Activated CD4-positive, alpha-beta T cell treated with anti-CD3 and anti-CD28 coated beads, Interleukin-2, Interleukin-4, amounts not matched to agents 100 ng/mL and 50 ng/mL, durations not matched to agents 16 hours and 8 hours (primary cell): ENCODE measurements around the gene RUFY1.

Experiments used
- DNase-seq: peaks from one replicate; pipeline ENCODE4 v3.0.0-alpha.2; 2020; ENCODE audit warnings: low spot score

The RUFY1 gene

DNA sequence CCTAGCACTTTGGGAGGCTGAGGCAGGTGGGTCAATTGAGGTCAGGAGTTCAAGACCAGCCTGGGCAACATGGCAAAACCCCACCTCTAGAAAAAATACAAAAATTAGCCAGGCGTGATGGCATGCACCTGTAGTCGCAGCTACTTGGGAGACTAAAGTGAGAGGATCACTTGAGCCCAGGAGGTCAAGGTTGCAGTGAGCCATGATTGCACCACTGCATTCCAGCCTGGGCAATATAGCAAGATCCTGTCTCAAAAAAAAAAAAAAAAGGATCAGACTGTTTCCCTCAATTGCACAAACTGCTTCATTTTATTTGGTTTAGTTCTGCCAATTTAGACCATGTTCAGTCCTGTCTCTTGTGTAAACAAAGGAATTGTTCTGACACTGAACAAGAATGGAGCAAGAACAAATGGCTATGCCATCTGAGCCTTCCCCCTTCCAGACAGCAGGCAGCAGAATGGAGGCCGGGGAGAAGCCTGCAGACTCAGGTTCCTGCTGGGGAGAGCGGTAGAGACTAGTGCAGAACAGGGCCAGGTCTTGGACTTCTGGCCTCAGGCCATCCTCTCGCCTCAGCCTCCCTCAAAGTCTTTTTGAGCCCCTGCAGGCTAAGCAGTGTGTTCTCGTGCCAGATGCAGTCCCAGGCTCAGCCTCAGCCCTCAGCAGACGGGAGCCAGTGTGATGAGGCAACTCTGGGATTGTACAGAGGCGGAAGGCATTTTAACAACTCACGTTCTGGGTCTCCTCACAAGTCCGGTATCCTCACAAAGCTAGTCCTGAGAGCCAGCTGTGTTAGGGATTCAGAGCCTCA, 54.9 kb downstream of the RUFY1 start:
- no peak for DNase-seq

DNA sequence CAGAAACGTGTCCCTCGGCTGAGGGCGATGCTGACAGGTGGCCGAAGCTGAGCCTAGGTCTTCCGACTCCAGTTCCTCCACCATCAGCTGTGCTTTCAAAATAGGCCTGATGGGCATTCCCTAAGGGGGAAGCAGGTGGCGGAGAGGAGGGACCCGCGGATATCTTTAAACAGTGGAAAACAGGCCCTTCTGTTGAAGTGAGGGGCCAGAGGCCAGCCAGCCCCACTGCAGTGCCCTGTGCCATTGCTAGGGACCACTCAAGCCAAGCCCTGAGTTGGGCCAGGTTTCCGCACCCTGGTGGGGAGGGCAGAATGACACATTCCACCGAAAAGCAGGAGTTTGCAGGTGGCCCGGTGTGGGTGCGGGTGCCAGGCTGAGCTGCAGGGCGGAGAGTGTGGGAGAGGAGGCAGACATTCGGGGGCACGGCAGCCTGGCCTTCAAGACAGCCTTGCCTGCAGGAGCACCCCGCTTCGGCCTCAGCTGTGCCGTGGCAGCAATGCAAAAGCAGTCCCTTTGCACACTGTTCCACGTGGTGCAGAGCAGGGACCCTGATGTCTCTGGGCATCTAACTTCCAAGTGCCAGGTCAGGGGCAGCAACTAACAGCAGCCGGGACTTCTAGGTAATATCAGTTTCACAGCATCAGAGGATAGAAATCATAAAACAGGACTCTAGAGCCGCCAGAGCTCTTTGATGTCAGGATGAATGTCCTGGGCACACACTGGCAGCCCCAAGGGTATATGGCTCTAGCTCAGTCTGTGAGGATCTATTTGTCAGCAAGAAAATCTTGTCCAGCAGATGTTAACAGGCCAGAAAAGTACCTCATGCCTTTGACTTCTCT, 55.9 kb downstream of the RUFY1 start:
- no peak for DNase-seq

DNA sequence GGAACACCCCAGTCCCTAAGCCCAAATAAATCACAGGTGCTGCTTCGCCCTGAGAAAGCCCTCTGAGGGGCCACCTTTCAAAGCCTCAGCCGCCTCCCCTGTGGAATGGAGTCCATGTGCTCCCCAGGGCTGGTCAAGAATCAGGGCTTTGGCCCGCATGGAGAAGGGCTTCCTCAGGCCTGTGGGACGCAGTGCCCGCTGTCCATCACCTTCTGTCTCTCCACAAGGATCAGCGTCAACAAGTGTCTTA, 56.5 kb downstream of the RUFY1 start:
- no peak for DNase-seq

DNA sequence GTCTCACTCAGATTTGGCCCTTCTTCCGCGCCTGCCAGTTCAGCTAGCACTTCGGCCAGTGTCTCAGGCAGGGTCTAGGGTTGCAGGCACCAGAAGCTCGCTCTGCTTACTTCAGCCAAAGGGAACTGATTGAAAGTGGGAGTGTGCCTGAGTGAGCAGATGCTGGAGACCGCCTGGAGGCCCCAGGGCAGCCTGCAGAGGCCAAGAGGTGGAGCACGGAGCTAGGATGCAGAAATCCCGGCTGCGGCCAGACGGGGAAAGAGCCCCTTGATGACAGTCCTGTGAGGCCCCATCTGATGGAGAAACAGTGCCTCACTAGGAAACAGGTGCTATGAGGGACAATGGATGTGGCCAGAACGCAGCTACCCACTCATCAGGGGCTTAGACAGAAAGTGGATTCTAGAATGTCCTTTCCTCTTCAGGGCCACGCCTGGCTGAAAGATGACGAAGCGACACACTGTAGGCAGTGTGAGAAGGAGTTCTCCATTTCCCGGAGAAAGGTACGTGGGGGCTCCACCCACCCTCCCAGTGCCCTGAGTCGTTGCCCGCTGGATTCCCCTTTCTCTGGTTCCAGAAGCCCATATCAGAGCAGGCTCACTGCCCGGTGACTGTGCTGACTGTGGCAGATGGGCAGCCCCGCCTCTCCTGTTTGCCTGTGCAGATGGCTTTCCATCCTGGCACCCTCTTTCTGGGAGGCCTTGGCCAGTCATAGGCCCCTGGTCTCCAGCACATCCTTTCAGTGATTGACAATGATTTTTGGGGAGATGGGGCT, 57.0 kb downstream of the RUFY1 start:
- no peak for DNase-seq

DNA sequence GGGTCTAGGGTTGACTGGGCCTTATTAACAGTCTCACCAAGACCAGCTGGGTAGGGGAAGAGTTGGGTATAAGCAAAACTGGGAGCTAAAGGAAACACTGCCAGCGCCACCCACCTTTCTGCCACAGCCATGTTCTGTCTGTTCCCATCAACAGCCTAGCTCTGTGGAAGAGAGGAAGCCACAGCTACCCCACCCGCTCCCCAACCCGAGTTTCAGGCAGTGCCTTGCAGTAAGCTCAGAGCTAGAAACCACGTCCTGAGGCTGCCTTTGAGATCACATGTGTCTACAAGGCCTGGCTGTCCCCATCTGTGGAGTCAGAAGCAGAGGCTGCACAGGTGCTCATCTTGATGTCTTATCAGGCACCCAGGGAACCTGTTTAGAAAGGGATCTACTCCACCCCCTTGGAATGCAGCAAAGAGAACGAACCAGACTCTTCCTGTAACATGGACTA, 57.8 kb downstream of the RUFY1 start:
- DNase-seq, result peak; percentile 44

DNA sequence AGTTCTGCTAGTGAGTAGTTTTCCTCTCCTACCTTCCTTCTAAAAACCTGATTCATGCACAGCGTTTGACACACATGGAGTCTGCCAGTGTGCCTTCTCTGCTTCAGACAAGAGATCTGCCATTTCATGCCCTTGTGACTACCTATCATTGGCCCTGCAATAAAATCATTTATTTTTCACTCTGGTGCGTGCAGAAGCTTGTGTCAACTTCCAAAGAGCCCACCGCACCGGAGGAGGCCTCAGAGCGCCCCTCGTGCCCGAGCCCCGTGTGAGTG, 59.4 kb downstream of the RUFY1 start:
- DNase-seq, result no peak

DNA sequence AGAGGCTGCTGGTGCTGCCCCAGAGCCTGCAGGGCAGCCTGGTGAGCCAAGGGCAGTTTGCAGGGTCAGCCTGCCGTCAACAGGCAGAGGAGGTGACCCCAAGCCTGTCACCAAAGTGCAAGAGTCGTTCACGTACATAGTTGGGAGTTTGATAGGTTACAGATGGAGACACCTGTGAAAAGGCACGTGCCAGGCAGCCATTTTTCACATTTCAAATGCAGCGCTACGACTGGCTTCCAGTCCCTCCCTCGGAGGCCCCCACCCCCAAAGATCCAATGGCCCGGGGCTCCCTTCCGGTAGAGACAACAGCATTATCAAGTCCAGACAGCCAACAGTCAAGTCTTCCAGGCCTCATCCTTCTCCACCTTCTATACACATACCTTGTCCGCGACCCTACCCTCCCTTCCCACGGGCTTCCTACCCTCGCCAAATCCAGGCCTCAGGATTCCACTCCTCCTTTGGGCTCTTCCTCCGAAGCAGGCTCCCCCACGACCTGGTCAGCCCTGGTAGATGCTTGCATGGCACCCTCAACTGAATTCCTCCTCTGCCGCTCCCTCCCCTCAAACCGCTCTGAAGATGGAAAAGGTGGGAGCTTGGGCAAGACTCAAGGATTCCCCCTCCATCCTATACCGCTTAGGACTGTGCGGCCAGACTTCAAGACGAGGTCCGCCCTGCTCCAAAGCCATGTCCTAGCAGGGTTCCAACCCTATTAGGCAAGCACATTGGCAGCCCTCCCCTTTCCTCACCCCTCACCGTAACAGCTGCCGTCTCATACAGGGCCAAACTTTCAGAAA, 60.0 kb downstream of the RUFY1 start:
- DNase-seq, result no peak

DNA sequence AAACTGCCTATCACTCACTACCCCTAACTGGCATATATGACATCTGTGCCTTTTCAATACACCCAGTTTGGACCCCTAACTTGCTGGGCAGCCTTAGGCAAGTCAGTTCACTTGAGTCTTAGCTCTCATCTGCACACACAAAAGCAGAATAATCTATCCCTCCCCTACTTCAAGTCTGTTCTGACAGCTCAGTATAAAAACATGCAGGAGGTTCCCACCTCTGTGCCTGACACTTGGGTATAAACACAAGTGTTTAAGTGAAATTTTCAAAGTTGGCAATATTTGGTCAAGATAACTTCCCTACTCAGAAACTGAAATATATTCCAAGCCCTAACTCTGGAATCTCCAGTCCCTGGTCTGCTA, 60.5 kb downstream of the RUFY1 start:
- DNase-seq, result no peak

DNA sequence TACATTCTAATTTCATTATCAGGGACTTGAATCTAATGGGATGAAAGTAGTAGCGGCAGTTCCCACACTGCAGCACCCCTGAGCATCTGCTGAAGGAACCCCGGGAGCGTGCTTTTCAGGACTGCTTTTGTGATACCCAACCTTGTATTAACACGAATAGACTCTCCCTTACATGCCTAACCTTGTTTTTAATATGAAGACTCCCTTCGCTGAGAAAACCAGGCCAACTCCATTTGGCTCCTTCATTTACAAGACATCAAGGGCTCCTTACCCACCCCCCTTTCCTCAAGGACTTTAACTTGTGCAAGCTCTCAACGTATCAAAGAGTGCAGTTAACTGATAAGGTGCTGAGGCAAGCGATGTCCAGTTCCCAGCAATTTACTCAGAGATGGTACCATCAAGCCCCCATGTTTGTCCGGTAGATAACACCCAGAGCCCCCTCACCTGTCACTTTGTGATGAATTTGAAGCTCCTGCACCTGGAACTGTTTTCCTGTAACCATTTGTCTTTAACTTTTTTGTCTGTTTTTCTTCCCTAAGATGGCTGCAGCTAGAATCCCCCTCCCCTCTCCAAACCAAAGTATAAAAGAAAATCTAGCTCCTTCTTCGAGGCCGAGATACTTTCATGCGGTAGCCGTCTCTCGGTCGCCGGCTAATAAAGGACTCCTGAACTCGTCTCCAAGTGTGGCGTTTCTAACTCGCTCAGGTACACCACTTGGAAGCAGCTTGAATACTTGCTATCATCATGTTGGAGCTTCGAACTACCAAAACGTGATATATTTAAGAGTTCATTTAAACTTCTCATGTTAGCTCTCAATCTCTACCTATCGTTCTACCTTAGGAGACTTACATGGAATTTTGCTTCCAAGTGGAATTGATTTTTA, 62.5 kb downstream of the RUFY1 start:
- DNase-seq, result no peak

DNA sequence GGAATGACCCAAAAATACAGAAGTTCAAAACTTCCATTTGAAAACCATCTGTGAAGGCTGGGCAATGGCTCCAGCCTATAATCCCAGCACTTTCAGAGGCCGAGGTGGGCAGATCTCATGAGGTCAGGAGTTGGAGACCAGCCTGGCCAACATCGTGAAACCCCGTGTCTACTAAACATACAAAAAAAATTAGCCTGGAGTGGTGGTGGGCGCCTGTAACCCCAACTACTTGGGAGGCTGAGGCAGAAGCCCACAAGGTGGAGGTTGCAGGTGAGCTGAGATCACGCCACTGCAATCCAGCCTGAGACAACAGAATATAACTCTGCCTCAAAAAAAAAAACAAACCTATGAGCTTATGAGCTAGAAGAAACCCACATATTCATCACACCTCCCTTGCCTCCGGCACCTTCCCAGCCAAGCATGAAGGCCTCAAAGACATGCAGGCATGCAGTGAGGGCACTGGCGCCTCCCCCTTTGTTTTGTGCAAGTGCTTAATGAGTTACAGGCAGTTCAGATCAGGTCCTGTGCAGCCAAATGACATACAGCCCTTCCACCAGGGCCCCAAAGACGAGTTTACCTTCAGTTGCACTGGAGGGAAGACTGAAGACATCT, 63.2 kb downstream of the RUFY1 start:
- no peak for DNase-seq

DNA sequence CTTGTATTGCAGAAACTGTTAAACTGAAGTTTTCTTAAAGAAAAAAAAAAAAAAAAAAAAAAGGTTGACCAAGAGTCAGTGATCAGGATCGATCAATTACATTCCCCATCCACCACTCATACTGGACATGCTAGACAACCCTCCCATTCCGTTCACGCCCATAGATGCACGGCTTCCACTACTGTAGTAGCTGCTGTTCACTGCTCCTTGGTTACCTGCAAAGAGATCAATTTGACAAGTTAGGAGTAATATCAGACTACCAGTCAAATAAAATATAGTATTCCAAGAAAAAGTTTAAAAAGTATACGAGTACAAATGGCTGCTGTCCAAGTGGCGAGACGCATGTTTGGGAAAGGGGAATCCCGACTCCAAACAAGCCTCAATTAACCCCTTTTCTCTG, 64.4 kb downstream of the RUFY1 start:
- no peak for DNase-seq

DNA sequence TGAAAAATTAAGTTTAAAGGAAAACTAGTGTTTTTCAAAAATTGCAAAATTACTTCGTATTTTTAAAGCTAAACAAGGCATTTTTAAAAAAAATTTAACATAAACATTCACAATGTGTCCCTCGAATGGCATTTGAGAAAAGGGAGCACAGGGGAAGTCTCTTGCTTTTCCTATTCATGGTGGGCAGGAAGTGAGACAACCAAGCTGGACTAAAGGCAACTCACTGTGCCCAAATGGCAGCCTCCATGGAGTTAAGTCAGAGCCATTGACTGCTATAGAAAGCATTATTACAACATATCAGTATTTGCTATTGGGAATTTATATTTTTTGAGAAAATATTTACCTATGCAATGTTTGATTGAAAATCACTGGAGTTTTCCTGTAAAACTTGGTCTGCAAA, 64.8 kb downstream of the RUFY1 start:
- DNase-seq, result no peak

DNA sequence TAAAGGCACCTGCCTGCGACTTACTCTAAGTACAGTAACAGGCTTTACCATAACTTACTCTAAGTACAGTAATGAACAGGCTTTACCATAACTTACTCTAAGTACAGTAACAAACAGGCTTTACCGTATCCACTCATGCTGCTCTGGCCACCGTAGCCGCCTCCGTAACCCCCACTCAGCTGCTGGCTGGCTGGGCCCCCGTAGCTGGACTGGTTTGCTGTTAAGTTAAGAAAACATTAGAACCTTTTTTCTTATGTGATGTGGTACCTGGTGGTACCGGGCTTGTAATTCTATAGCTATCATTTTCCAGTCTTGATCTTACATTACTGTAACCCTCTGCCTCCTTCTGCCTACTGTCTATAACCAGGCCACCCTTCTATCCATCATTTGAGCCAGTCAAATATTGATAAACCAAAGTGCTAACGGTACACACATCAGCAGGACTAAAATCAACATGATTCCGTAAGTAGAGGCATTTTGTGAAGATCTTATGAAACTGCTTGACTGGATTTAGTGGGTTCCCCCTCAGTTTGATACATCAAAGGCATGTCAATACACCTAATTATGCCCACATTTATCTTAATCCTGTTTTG, 65.7 kb downstream of the RUFY1 start:
- no peak for DNase-seq

DNA sequence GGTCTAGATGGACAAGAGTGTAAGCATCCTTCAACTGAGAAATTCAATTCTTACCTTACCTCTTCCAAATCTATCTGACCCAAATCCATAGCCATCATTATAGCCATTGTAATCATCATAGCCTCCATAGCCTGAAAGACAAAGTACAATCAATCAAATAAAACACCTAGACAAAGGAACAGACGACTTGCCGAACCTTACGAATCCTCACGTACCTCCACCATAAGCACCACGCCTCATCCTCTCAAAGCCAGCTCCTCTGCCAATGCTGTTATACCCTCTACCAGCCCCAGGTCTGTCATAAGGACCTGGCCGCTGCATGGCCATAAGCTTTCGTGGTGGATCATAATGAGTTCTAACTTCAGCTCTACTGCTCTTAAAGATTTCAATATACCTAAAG, 67.6 kb downstream of the RUFY1 start:
- DNase-seq, result no peak

DNA sequence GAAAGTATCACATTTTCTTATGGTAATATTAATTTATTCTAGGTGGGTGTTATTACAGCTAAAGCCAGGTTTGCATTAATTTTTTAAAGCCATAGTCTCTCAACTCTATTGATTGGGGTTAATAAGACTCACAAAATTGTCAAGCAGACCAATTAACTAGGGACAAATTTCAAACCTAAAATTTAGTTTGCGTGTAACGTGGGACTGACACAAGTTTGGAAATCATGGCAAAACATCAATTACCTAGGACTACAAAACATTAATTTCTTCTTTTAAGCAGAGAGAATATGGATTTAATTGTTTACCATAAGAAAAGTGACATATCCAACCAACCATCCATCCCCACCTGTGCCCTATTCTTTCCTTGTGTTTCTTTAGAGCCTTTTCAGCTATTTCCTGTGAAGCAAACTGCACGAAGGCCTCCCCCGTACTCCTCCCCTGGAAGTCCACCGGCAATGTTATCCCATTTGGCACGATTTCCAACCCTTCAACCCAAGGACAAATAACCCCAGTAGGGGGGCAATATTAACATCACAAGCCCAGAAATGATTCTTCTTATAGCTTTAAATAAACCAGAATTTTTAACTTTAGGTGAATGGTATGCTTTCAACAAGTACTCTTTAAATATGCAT, 68.7 kb downstream of the RUFY1 start:
- DNase-seq, result no peak

DNA sequence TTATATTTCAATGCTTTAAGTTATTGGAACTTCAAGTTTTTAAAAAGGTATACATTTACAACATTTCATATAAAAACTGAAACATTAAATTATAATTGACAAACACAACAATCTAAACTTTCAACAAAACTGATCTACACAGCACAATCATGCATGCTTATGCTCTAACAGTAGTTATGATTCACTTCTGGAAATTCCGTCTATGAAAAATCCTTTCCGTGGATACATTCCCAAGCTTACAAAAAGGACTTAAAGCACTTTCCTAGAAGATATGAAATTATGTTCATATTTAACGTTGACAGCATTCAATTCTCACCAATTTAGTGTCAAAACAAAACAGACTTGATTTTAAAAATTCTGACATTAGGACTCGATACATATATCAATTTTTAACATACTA, 69.4 kb downstream of the RUFY1 start:
- DNase-seq, result no peak

DNA sequence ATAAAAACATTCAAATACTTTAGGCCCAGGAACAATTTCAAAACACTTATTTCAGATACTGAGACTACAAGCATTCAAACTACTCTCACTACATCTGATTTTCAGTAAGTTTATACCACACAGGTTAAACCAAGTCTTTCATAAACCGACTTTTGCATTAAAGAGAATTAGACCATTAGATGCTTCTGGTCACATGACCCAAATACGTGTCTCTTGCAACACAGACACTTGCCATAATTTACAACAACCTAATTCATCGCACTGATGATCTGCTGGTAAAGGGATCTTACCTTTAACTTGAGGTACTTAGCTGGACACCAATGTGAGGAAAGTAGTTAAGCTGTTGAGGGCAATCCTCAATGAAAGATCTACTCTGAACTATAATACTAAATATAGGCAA, 69.9 kb downstream of the RUFY1 start:
- no peak for DNase-seq

DNA sequence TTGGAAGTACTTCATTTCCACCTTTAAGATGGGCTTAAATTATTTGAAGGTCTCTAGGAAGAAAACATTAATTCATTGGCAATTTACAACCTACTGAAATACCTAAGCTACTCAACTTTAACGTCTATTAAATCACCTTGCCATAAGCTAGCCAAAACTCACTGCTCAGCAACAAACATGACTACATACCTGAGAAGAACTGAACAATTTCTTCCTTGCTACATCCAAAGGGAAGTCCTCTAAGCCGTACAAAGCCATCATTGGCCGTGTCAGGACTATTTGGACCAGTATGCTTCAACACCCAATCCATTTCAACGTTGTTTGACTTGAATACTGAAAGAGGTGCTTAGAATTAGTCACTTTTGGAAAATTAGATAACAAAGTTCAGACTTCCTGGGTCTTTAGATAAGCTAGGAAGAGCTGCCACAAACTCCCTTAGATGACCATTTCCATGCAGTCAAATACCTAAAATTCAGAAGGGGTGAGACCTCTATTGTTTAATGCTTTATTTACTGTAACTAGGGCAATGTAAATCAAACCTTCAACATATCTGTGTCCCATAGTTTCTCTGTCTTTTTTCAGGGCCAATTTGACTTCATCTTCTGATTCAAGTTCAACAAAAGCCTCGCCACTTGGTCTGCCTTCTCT, 70.5 kb downstream of the RUFY1 start:
- no peak for DNase-seq

DNA sequence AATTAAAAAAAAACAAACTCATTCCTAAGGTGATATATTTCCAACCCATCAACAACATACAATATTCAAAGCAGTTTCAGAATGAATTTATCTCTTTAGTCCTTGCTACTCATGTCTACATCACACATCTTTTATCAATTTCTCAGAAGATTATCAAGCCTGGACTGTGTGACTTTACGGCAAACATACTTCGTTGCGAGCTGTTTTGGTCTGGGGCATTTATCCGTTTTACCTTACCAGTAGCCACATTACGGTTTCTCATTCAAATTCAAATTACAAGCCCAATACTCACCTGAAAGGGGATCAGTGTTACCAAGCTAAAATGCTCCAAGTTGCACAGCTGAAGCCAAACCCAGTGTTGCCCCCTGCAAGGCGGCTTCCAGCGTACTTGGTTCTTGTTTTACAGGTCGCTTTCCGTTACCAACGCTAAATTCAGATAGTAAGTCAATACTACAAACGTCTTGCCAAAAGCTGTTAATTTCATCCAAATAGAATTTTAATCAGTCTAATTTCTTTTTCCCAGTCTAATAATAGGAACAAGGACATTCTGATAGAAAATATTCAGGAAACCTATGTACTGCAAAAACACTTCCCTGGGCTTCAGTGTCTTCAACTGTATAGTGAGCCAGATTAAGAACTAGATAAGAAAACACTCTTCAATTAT, 71.3 kb downstream of the RUFY1 start:
- no peak for DNase-seq
